ENCODE data around the gene PRKG1. TPM values are rescaled to one million over a fixed set of nuclear protein-coding genes. Genes with fewer than 3 reads are reported as not detected.

PRKG1 gene
- total and polyA plus RNA-seq, 2 of the 8 experiments (the other 6 are each of a cell fraction or from before 2014, with no cell fraction given), result 4.2 to 15.2 TPM

DNA sequence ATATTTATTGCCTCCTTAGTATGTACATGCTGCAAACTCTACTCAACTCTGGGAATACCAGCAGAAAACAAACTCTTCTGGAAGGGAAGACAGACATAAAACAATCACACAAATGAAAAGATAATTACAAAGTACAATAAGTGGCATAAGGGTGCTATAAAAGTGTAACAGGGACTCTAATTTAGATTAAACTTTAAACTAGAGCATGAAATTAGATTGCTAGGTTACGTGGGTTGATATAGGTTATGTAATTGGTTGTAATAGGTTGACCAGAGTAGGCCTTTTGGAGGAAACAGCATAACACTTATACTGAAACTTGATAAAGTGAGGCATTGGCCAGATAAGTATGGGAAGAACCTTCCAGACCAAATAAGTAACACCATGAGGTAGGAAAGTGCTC lies 1213.6 kb downstream of the PRKG1 start:
- DNase-seq (ENCODE audit: low read depth in 1 of 2, low spot score in 2 of 2) (no peak), FAIRE-seq (no peak)
- no peak overlapping the region for H2BK15ac ChIP-seq (ENCODE audit: low read length)
- WGBS, 2 experiments (ENCODE audit: extremely low coverage in 1 of 2, insufficient coverage in 1 of 2, insufficient read length in 1 of 2, insufficient replicate concordance in 2 of 2, low coverage in 1 of 2, low lambda C conversion rate in 2 of 2, missing lambda C conversion rate in 1 of 2), result 96% methylated on average over 1 of the region's 1 CpG; no CpG with 5 or more reads in 1 of the 2 experiments
- H2BK120ac ChIP-seq (replicated peaks; ENCODE audit: low read depth, low read length), result no peak overlapping the region
- H3K4ac ChIP-seq (replicated peaks; ENCODE audit: insufficient read length, low read depth, low read length), result no peak overlapping the region
- no peaks in the 10 kb centered on the region for H3K79me1 ChIP-seq (ENCODE audit: low read depth, low read length)
- ChIA-PET CTCF (ENCODE audit: partially characterized antibody) (no interaction called here), POLR2A (ENCODE audit: partially characterized antibody) (no interaction called here)
- H3K9ac ChIP-seq (replicated peaks in 1 of 4; ENCODE audit: extremely low read depth in 1 of 4, low read depth in 3 of 4, low read length in 3 of 4), result no peak overlapping the region
- no peak overlapping the region for H2BK5ac ChIP-seq (ENCODE audit: low read depth, low read length)
- no peaks in the 10 kb centered on the region for H3K36me3 ChIP-seq (ENCODE audit: control insufficient read depth in 2 of 4, insufficient read depth in 4 of 4, low read length in 3 of 4)
- H3K14ac ChIP-seq (ENCODE audit: insufficient read length), result no peak overlapping the region
- no peak overlapping the region for H4K5ac ChIP-seq (ENCODE audit: insufficient read length, low read depth, low read length)
- H2AFZ ChIP-seq (ENCODE audit: low read length), result no peak overlapping the region
- H3K4me2 ChIP-seq (ENCODE audit: insufficient read depth in 1 of 2, low read depth in 2 of 2, low read length in 2 of 2), result no peak overlapping the region
- no peak overlapping the region for H3K56ac ChIP-seq (replicated peaks; ENCODE audit: insufficient read length, low read depth, low read length)
- no peak overlapping the region for H3K18ac ChIP-seq (ENCODE audit: extremely low read depth, low read length)
- H3K27me3 ChIP-seq (replicated peaks in 1 of 4; ENCODE audit: control insufficient read depth in 3 of 4, extremely low read depth in 1 of 4, insufficient read depth in 3 of 4, low read length in 3 of 4), result no peaks in the 10 kb centered on the region
- H3K27ac ChIP-seq (ENCODE audit: low read depth, low read length), result no peak overlapping the region
- TF ChIP-seq BCL11A (IDR thresholded peaks at IDR 0.05; ENCODE audit: low read depth in 2 of 2, low read length in 2 of 2) (no peak), ASH2L (IDR thresholded peaks at IDR 0.05; ENCODE audit: low read length) (no peak), JUN (IDR thresholded peaks at IDR 0.05; ENCODE audit: low read depth, low read length) (no peak), KDM1A (IDR thresholded peaks at IDR 0.05; ENCODE audit: borderline replicate concordance, low read length) (no peak), POLR2A (IDR thresholded peaks at IDR 0.05; ENCODE audit: control extremely low read depth in 1 of 2, low read depth in 2 of 2, low read length in 2 of 2) (no peak), HDAC2 (IDR thresholded peaks at IDR 0.05; ENCODE audit: borderline replicate concordance in 1 of 2, low read depth in 2 of 2, low read length in 2 of 2) (no peak), CHD1 (IDR thresholded peaks at IDR 0.05; ENCODE audit: low read depth, low read length) (no peak), SIRT6 (IDR thresholded peaks at IDR 0.05; ENCODE audit: low read length) (no peak), FOSL1 (IDR thresholded peaks at IDR 0.05; ENCODE audit: insufficient read depth, low read depth, low read length) (no peak), SAP30 (IDR thresholded peaks at IDR 0.05; ENCODE audit: insufficient read depth, insufficient replicate concordance, low read length) (no peak), YY1 (IDR thresholded peaks at IDR 0.05; ENCODE audit: low read depth, low read length) (no peak)
- TF ChIP-seq, protein P1, sequence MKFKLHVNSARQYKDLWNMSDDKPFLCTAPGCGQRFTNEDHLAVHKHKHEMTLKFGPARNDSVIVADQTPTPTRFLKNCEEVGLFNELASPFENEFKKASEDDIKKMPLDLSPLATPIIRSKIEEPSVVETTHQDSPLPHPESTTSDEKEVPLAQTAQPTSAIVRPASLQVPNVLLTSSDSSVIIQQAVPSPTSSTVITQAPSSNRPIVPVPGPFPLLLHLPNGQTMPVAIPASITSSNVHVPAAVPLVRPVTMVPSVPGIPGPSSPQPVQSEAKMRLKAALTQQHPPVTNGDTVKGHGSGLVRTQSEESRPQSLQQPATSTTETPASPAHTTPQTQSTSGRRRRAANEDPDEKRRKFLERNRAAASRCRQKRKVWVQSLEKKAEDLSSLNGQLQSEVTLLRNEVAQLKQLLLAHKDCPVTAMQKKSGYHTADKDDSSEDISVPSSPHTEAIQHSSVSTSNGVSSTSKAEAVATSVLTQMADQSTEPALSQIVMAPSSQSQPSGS (IDR thresholded peaks at IDR 0.05; ENCODE audit: low read length), result no peak
- H3K79me2 ChIP-seq (ENCODE audit: control insufficient read depth in 1 of 2, insufficient read depth in 2 of 2, low read length in 2 of 2), result no peaks in the 10 kb centered on the region
- H3K9me3 ChIP-seq (ENCODE audit: insufficient read depth in 2 of 2, low read depth in 1 of 2, low read length in 1 of 2), result no peaks in the 10 kb centered on the region
- H2AK5ac ChIP-seq (ENCODE audit: low read depth, low read length), result no peak overlapping the region
- H4K91ac ChIP-seq (replicated peaks; ENCODE audit: insufficient read length, low read length), result no peak overlapping the region
- no peak overlapping the region for H3K4me3 ChIP-seq (ENCODE audit: extremely low read depth in 1 of 4, insufficient read depth in 2 of 4, low read depth in 3 of 4, low read length in 4 of 4)
- H4K8ac ChIP-seq (ENCODE audit: extremely low read depth, insufficient read depth, low read length), result no peak overlapping the region
- no peaks in the 10 kb centered on the region for H4K20me1 ChIP-seq (replicated peaks in 1 of 2; ENCODE audit: control insufficient read depth in 1 of 2, insufficient read depth in 2 of 2, low read length in 2 of 2)
- H3K23ac ChIP-seq (ENCODE audit: insufficient read length), result no peak overlapping the region
- no peaks in the 10 kb centered on the region for H3K23me2 ChIP-seq (ENCODE audit: low read depth, low read length)
- no peak overlapping the region for H2BK20ac ChIP-seq (ENCODE audit: low read length)
- no peak overlapping the region for H2BK12ac ChIP-seq (ENCODE audit: low read depth, low read length)
- H3K4me1 ChIP-seq (replicated peaks in 1 of 4; ENCODE audit: control insufficient read depth in 3 of 4, insufficient read depth in 4 of 4, low read length in 3 of 4), result no peaks in the 10 kb centered on the region

Measured in H1 (cell line).